IPS-20b (cell line): ENCODE results near the gene MDGA2.

ENCODE experiments used
- H3K27ac ChIP-seq: one replicate; pipeline ENCODE4 v1.5.1; 2013; ENCODE audit warnings: low read length
- H3K27me3 ChIP-seq: 2 replicates; pipeline ENCODE4 v1.6.1; 2013; ENCODE audit warnings: mild to moderate bottlenecking, low read length, inconsistent platforms; ENCODE audit not compliant: insufficient read depth
- H3K36me3 ChIP-seq: 2 replicates; pipeline ENCODE4 v1.6.1; 2013; ENCODE audit warnings: low read depth, mild to moderate bottlenecking, inconsistent platforms, low read length, moderate library complexity; ENCODE audit not compliant: insufficient read depth
- H3K4me1 ChIP-seq: 2 replicates; pipeline ENCODE4 v1.6.1; 2013; ENCODE audit warnings: mild to moderate bottlenecking, control low read depth, inconsistent platforms, low read length, moderate library complexity; ENCODE audit not compliant: insufficient read depth
- H3K4me3 ChIP-seq: 2 replicates; pipeline ENCODE4 v1.5.1; 2013; ENCODE audit warnings: mild to moderate bottlenecking, low read length, inconsistent platforms
- H3K9ac ChIP-seq: 2 replicates; pipeline ENCODE4 v1.6.1; 2013; ENCODE audit warnings: low read depth, mild to moderate bottlenecking, inconsistent platforms, low read length, moderate library complexity
- H3K9me3 ChIP-seq: 2 replicates; pipeline ENCODE4 v1.6.1; 2013; ENCODE audit warnings: mild to moderate bottlenecking, low read depth, low read length, inconsistent platforms; ENCODE audit not compliant: insufficient read depth

Gene MDGA2

DNA sequence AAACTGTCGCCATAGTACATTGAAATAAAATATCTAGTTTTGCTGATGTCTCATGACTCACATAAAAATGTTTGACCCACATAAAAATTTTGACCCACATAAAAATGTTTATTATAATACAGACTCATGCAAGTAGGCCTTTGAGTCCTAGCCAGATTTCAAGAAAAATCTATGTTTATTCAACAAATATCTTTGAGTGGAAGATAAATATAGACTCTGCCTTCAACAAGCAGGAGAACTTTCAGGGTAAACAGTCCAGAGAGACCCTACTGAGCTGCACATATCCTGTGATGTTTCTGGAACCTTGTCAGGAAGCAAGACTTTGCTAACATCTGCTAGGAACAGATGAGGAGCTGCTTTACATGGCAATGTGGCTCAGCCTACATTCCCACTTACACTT, 283.1 kb downstream of the MDGA2 start:
- Histone ChIP-seq H3K36me3 (no peaks in the 10 kb centered on the region), H3K9me3 (no peaks in the 10 kb centered on the region), H3K4me1 (peaks cover 10% of the 10 kb centered on the region; the same call in 1 of the 2 replicates), H3K4me3 (no peak overlapping the region), H3K27me3 (no peaks in the 10 kb centered on the region), H3K9ac (no peak overlapping the region), H3K27ac (no peak overlapping the region)

DNA sequence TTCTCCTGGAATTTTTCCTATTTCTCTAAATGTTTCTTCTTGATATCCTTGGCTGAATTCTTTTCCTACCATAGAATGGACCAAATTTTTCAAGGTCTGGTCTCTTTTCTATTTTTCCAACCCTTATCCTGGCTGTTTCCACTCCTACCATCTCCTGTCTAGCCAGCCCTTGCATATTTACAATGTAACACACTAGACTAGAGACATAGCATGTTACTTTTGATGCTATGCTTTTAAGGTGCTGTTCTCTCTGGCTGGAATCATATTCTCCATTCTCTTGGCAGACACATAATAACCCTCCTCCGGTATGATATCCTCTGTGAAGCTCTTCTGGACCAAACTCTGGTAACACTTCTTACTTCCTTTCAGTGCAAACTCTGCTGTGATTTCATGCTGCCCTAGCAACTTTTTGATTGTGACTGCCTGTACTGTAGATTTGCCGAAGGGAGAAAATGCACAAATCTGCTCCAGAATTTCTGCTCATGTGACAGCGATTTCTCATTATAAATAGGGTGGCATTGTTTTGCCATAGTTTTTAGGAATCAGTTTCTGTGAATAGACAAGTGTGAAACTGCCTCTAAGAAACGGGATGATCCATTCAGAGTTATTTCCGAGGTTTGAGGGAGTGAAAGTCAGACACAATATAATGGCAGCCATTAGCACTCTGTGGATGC, 284.4 kb downstream of the MDGA2 start:
- Histone ChIP-seq H3K4me3 (no peak overlapping the region), H3K27me3 (no peaks in the 10 kb centered on the region), H3K9ac (no peak overlapping the region), H3K9me3 (no peaks in the 10 kb centered on the region), H3K36me3 (no peaks in the 10 kb centered on the region), H3K27ac (no peak overlapping the region), H3K4me1 (peaks cover 10% of the 10 kb centered on the region; the same call in 1 of the 2 replicates)

GRCh38 chr14:47389535-47389934, 285.9 kb downstream of the MDGA2 start:
- Histone ChIP-seq H3K4me1 (peaks cover 10% of the 10 kb centered on the region; the same call in 1 of the 2 replicates), H3K9me3 (no peaks in the 10 kb centered on the region), H3K4me3 (no peak overlapping the region), H3K9ac (0 out of 2 replicates have a peak overlapping the region, but pooled peaks have one; percentile 21), H3K27ac (no peak overlapping the region), H3K36me3 (no peaks in the 10 kb centered on the region), H3K27me3 (no peaks in the 10 kb centered on the region)

DNA sequence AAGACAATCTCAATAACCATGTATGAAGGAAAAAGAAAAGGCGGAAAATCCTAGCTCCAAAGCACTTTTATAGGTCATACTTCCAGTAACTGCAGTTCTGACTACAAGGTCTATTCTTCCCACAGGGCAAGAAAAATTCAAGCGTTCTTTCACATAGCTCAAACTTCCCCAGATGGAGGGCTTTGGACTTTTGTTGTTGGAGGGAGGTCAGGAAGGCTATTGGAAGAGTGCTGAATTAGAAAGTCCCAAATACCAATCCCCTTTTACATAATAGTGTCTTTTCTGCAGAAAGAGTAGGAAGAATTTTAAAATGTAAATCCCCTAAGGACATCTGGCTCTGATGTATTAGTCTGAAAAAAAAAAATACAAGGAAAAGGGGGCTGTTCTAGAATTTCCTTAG, 309.4 kb downstream of the MDGA2 start:
- Histone ChIP-seq H3K27ac (no peak overlapping the region), H3K9ac (peak overlapping the region; percentile 6; the same call in 1 of the 2 replicates), H3K27me3 (no peaks in the 10 kb centered on the region), H3K4me1 (peaks cover 13% of the 10 kb centered on the region; the same call in 1 of the 2 replicates), H3K36me3 (no peaks in the 10 kb centered on the region), H3K4me3 (no peak overlapping the region), H3K9me3 (no peaks in the 10 kb centered on the region)

DNA sequence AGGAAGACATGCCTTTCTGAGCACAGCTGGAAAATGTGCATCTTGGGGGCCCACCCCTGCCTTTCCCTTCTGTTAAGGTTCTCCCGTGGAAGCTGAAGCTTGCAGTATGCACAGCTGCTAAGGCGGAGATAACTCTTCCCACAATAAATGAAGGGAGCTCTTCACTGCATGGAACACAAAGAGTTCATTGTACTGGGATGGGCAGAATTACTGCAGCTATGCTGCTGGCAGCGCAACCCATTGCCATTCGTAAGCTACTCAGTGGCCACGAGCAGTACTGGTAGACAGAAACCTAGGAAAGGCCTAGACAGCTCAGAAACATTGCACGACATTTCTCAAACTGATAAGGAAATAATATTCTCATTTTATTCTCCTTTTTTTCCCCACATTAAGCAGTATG, 310.2 kb downstream of the MDGA2 start:
- no peaks in the 10 kb centered on the region for H3K9me3 ChIP-seq
- no peaks in the 10 kb centered on the region for H3K36me3 ChIP-seq
- no peak overlapping the region for H3K27ac ChIP-seq
- no peak overlapping the region for H3K4me3 ChIP-seq
- H3K27me3 ChIP-seq: no peaks in the 10 kb centered on the region
- peaks cover 13% of the 10 kb centered on the region; the same call in 1 of the 2 replicates for H3K4me1 ChIP-seq
- peak overlapping the region; percentile 6; the same call in 1 of the 2 replicates for H3K9ac ChIP-seq

- Histone ChIP-seq H3K4me3 (0 out of 2 replicates have a peak overlapping the region, but pooled peaks have one; percentile 11), H3K27me3 (no peaks in the 10 kb centered on the region), H3K9ac (no peak overlapping the region), H3K9me3 (peaks cover 3% of the 10 kb centered on the region; the same call in 1 of the 2 replicates), H3K4me1 (peaks cover 7% of the 10 kb centered on the region; the same call in 1 of the 2 replicates), H3K36me3 (no peaks in the 10 kb centered on the region), H3K27ac (no peak overlapping the region)
These were observed 322.2 kb downstream of the MDGA2 start for GRCh38 chr14:47353186-47353585.

GRCh38 chr14:47346849-47347248, 328.6 kb downstream of the MDGA2 start:
- H3K27me3 ChIP-seq: no peaks in the 10 kb centered on the region
- no peak overlapping the region for H3K9ac ChIP-seq
- peaks cover 5% of the 10 kb centered on the region; the same call in 1 of the 2 replicates for H3K4me1 ChIP-seq
- no peak overlapping the region for H3K27ac ChIP-seq
- no peaks in the 10 kb centered on the region for H3K36me3 ChIP-seq
- H3K9me3 ChIP-seq: no peaks in the 10 kb centered on the region
- no peak overlapping the region for H3K4me3 ChIP-seq

- H3K9ac ChIP-seq: no peak overlapping the region
- no peaks in the 10 kb centered on the region for H3K27me3 ChIP-seq
- no peaks in the 10 kb centered on the region for H3K36me3 ChIP-seq
- H3K4me1 ChIP-seq: peaks cover 2% of the 10 kb centered on the region; the same call in 1 of the 2 replicates
- no peaks in the 10 kb centered on the region for H3K9me3 ChIP-seq
- H3K27ac ChIP-seq: no peak overlapping the region
- no peak overlapping the region for H3K4me3 ChIP-seq
These were observed 330.4 kb downstream of the MDGA2 start for GRCh38 chr14:47345016-47345415.

DNA sequence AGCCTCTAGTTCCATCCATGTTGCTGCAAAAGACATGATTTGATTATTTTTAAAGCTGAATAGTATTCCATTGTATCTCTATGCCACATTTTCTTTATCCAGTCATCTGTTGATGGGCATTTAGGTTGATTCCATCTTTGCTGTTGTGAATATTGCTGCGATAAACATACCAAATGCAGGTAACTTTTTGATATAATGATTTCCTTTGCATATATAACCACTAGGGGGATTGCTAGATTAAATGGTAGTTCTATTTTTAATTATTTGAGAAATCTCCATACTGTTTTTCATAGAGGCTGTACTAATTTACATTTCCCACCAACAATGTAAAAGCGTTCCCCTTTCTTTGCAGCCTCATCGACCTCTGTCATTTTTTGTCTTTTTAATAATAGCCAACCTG, 342.5 kb downstream of the MDGA2 start:
- H3K27ac ChIP-seq: no peak overlapping the region
- no peaks in the 10 kb centered on the region; the same call in 1 of the 2 replicates for H3K4me1 ChIP-seq
- no peak overlapping the region for H3K9ac ChIP-seq
- H3K9me3 ChIP-seq: no peaks in the 10 kb centered on the region
- no peaks in the 10 kb centered on the region for H3K27me3 ChIP-seq
- H3K36me3 ChIP-seq: no peaks in the 10 kb centered on the region
- no peak overlapping the region for H3K4me3 ChIP-seq

GRCh38 chr14:47332106-47332505, 343.3 kb downstream of the MDGA2 start:
- Histone ChIP-seq H3K27ac (no peak overlapping the region), H3K9ac (no peak overlapping the region), H3K9me3 (no peaks in the 10 kb centered on the region), H3K27me3 (no peaks in the 10 kb centered on the region), H3K4me1 (no peaks in the 10 kb centered on the region; the same call in 1 of the 2 replicates), H3K36me3 (no peaks in the 10 kb centered on the region), H3K4me3 (no peak overlapping the region)

- H3K9me3 ChIP-seq: no peaks in the 10 kb centered on the region
- no peaks in the 10 kb centered on the region for H3K4me1 ChIP-seq
- H3K4me3 ChIP-seq: no peak overlapping the region
- H3K36me3 ChIP-seq: no peaks in the 10 kb centered on the region
- H3K27me3 ChIP-seq: no peaks in the 10 kb centered on the region
- no peak overlapping the region for H3K9ac ChIP-seq
- H3K27ac ChIP-seq: no peak overlapping the region
These were observed 347.0 kb downstream of the MDGA2 start for GRCh38 chr14:47328376-47328775.

DNA sequence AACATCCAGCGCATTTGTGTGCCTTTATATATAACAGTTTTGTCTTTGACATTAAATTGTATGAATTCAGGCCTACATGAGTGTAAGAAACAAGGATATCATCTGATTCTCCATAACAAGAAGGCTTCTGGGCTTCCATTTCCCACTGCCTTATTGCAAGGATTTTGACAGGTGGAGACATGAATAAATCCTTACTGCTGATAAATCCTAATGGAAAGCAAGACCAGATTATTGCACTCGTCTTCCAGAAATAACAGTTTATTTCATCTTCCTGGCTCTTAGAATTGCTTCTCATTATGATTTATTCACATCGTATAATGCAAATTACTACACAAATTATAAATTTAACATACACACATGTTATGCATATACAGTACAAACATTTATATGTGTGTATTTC, 348.1 kb downstream of the MDGA2 start:
- Histone ChIP-seq H3K36me3 (no peaks in the 10 kb centered on the region), H3K4me3 (no peak overlapping the region), H3K4me1 (no peaks in the 10 kb centered on the region), H3K27ac (no peak overlapping the region), H3K9ac (no peak overlapping the region), H3K27me3 (no peaks in the 10 kb centered on the region), H3K9me3 (no peaks in the 10 kb centered on the region)
